ENCODE results near the gene PATL1.

PATL1 gene

GRCh38 chr11:59673291-59673690, 4.5 kb upstream of the PATL1 start:
- H3K4me3 ChIP-seq (ENCODE audit: low read depth, low read length): no peak overlapping the region
- TF ChIP-seq, protein P1, sequence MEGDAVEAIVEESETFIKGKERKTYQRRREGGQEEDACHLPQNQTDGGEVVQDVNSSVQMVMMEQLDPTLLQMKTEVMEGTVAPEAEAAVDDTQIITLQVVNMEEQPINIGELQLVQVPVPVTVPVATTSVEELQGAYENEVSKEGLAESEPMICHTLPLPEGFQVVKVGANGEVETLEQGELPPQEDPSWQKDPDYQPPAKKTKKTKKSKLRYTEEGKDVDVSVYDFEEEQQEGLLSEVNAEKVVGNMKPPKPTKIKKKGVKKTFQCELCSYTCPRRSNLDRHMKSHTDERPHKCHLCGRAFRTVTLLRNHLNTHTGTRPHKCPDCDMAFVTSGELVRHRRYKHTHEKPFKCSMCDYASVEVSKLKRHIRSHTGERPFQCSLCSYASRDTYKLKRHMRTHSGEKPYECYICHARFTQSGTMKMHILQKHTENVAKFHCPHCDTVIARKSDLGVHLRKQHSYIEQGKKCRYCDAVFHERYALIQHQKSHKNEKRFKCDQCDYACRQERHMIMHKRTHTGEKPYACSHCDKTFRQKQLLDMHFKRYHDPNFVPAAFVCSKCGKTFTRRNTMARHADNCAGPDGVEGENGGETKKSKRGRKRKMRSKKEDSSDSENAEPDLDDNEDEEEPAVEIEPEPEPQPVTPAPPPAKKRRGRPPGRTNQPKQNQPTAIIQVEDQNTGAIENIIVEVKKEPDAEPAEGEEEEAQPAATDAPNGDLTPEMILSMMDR (IDR thresholded peaks at IDR 0.05; ENCODE audit: control insufficient read depth, extremely low read depth, insufficient read depth): no peak
- DNase-seq (ENCODE audit: low read depth): no peak

GRCh38 chr11:59671471-59671870, 2.6 kb upstream of the PATL1 start:
- TF ChIP-seq, protein P1 (IDR thresholded peaks at IDR 0.05; ENCODE audit: control insufficient read depth, extremely low read depth, insufficient read depth): no peak
- no peak for DNase-seq (ENCODE audit: low read depth)
- H3K4me3 ChIP-seq (ENCODE audit: low read depth, low read length): no peak overlapping the region

- DNase-seq (ENCODE audit: low read depth): no peak
- TF ChIP-seq, protein P1 (IDR thresholded peaks at IDR 0.05; ENCODE audit: control insufficient read depth, extremely low read depth, insufficient read depth): no peak
- peak overlapping the region; percentile 88 for H3K4me3 ChIP-seq (ENCODE audit: low read depth, low read length)
Observed at GRCh38 chr11:59669611-59670009, 773 bp upstream of the PATL1 start.

DNA sequence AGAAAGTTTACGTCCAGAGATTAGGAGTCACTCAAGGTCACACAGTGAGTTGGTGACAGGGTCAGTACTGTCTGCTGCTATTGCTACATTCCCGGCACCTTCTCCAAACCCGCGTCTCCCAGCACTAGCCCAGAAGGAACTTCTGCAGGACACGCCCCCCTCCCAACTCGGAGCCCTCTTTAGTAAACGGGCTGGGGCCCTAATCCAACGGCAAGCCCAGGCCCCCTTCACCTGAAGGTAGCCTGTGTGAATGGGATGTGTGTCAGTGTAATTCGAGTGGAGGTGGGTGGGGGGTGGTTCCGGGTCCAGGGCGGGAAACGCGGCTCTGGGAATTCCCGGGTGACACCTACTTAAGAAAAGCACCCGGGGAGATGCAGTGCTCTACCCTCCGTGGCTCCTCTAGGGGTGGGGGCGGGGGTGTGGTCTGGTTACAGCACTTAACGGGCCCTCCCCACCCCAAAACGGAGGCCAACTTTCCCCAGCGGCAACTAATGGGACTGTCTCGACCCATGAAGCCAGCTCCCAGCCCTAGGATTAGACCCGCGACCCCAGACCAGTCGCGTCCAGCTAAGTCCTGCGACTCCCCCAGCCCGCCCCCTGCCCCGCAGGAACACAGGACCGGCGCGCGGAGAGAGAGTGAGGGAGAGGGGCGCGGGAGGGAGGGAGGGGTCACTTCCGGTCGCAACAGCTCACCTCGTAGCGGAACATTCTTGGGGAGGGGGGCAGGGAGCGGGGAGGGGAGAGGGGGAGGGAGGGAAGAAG, 468 bp downstream of the PATL1 start:
- H3K4me3 ChIP-seq (ENCODE audit: low read depth, low read length): peak overlapping the region; percentile 88
- TF ChIP-seq, protein P1 (IDR thresholded peaks at IDR 0.05; ENCODE audit: control insufficient read depth, extremely low read depth, insufficient read depth): no peak
- no peak for DNase-seq (ENCODE audit: low read depth)

- TF ChIP-seq, protein P1 (IDR thresholded peaks at IDR 0.05; ENCODE audit: control insufficient read depth, extremely low read depth, insufficient read depth): no peak
- peak overlapping the region; percentile 88 for H3K4me3 ChIP-seq (ENCODE audit: low read depth, low read length)
- no peak for DNase-seq (ENCODE audit: low read depth)
Observed at GRCh38 chr11:59667812-59668187, 1.0 kb downstream of the PATL1 start.

DNA sequence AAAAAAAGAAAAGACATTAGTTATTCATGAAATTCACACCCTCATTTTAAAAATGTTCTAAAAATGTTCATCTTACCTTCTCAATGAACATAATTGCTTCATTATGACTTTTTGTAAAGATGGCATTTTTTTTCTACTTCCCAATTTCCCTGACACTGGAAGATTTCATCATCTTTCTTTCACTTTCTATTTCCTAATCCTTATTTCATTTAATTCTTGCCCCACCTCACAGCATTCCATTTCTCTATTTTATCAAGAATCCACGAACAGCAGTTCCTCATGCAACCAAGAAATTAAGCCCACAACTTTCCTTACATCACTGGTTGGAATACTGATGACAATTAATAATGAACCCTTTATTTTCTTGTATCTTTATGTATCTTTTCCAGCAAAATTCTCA, 1.9 kb downstream of the PATL1 start:
- no peak for DNase-seq (ENCODE audit: low read depth)
- H3K4me3 ChIP-seq (ENCODE audit: low read depth, low read length): no peak overlapping the region
- TF ChIP-seq, protein P1 (IDR thresholded peaks at IDR 0.05; ENCODE audit: control insufficient read depth, extremely low read depth, insufficient read depth): no peak

- no peak overlapping the region for H3K4me3 ChIP-seq (ENCODE audit: low read depth, low read length)
- TF ChIP-seq, protein P1 (IDR thresholded peaks at IDR 0.05; ENCODE audit: control insufficient read depth, extremely low read depth, insufficient read depth): no peak
- no peak for DNase-seq (ENCODE audit: low read depth)
Observed at GRCh38 chr11:59660621-59661020, 8.2 kb downstream of the PATL1 start.

Data from LNCaP clone FGC (cell line).